Activated T-helper 2 cell treated with anti-CD3 and anti-CD28 coated beads, Interferon-gamma antibody, Interleukin-2, Interleukin-4, amounts not matched to agents 10 μg/mL and 5 μg/mL and 100 μg/mL, durations not matched to agents 14 hours and 24 hours and 36 hours (primary cell): ENCODE data around the gene SHC1. TPM values are rescaled to one million over a fixed set of nuclear protein-coding genes. Genes with fewer than 3 reads are reported as not detected.

Source experiments
- DNase-seq: peaks from one replicate; pipeline ENCODE4 v3.0.0; 2021; ENCODE audit warnings: low spot score
- H3K27ac Mint-ChIP-seq: one replicate; pipeline ENCODE4 v1.8.0; 2021; ENCODE audit warnings: mixed read lengths
- H3K27me3 Mint-ChIP-seq: one replicate; pipeline ENCODE4 v1.8.0; 2021; ENCODE audit warnings: low read depth, mixed read lengths
- H3K36me3 Mint-ChIP-seq: one replicate; pipeline ENCODE4 v1.8.0; 2021; ENCODE audit warnings: low read depth, mixed read lengths
- H3K4me1 Mint-ChIP-seq: one replicate; pipeline ENCODE4 v1.8.0; 2021; ENCODE audit warnings: low read depth, mixed read lengths
- H3K4me3 Mint-ChIP-seq: one replicate; pipeline ENCODE4 v1.8.0; 2021; ENCODE audit warnings: low read depth, mild to moderate bottlenecking, moderate library complexity, mixed read lengths
- H3K9me3 Mint-ChIP-seq: one replicate; pipeline ENCODE4 v1.8.0; 2021; ENCODE audit warnings: mixed read lengths
- intact Hi-C: fragments of 100-400 bp; cut with micrococcal nuclease; formaldehyde crosslinking; loops from one replicate; pipeline ENCODE4 v1.15.1; 2023
- total RNA-seq: library from RNA; stranded (reverse); gene quantifications from 2 replicates; pipeline ENCODE4 v1.2.3, GENCODE V29; 2022

Gene SHC1
- total RNA-seq, 1 donor from 2014 or later, result 55.4 TPM

- Mint-ChIP-seq H3K9me3 (no peaks in the 10 kb centered on the region), H3K27me3 (no peaks in the 10 kb centered on the region), H3K36me3 (peaks cover 57% of the 10 kb centered on the region), H3K27ac (peak overlapping the region; percentile 84), H3K4me3 (peak overlapping the region; percentile 94), H3K4me1 (peaks cover 32% of the 10 kb centered on the region)
- intact Hi-C loops, result loop anchor here (1.0 to 5.0 kb wide), 2 partner anchors 14 to 102 kb away; partner anchors contain the start of genes CKS1B and EFNA4
- no peak for DNase-seq
These were observed 10.0 kb downstream of the SHC1 start for GRCh38 chr1:154960446-154961136.

- Mint-ChIP-seq H3K27ac (no peak overlapping the region), H3K27me3 (no peaks in the 10 kb centered on the region), H3K4me3 (peak overlapping the region; percentile 56), H3K4me1 (peaks cover 44% of the 10 kb centered on the region), H3K36me3 (peaks cover 45% of the 10 kb centered on the region), H3K9me3 (no peaks in the 10 kb centered on the region)
- no peak for DNase-seq
- intact Hi-C loops, result loop anchor here (5.0 to 10.0 kb wide), 3 partner anchors 45 to 635 kb away; partner anchors contain the start of genes AQP10, ATP8B2, UBE2Q1 and ZBTB7B
These were observed 11.1 kb downstream of the SHC1 start for GRCh38 chr1:154959426-154959780.

- intact Hi-C loops, result loop anchor here (5.0 to 10.0 kb wide), 3 partner anchors 46 to 634 kb away; partner anchors contain the start of genes AQP10, ATP8B2, UBE2Q1 and ZBTB7B
- Mint-ChIP-seq H3K9me3 (no peaks in the 10 kb centered on the region), H3K36me3 (peaks cover 41% of the 10 kb centered on the region), H3K27ac (peak overlapping the region; percentile 12), H3K27me3 (no peaks in the 10 kb centered on the region), H3K4me1 (peaks cover 48% of the 10 kb centered on the region), H3K4me3 (peak overlapping the region; percentile 30)
- DNase-seq, result no peak
These were observed 11.7 kb downstream of the SHC1 start for GRCh38 chr1:154958681-154959425.

GRCh38 chr1:154958036-154958435, 12.5 kb downstream of the SHC1 start:
- Mint-ChIP-seq H3K27me3 (no peaks in the 10 kb centered on the region), H3K36me3 (peaks cover 33% of the 10 kb centered on the region), H3K4me1 (peaks cover 48% of the 10 kb centered on the region), H3K4me3 (no peak overlapping the region), H3K9me3 (no peaks in the 10 kb centered on the region), H3K27ac (no peak overlapping the region)
- DNase-seq, result no peak
- intact Hi-C loops, result loop anchor here (5.0 to 10.0 kb wide), 3 partner anchors 47 to 633 kb away; partner anchors contain the start of genes AQP10, ATP8B2, UBE2Q1 and ZBTB7B

- peaks cover 50% of the 10 kb centered on the region for H3K4me1 Mint-ChIP-seq
- no peak for DNase-seq
- H3K36me3 Mint-ChIP-seq, result peaks cover 25% of the 10 kb centered on the region
- no peaks in the 10 kb centered on the region for H3K27me3 Mint-ChIP-seq
- H3K9me3 Mint-ChIP-seq, result no peaks in the 10 kb centered on the region
- peak overlapping the region; percentile 17 for H3K27ac Mint-ChIP-seq
- peak overlapping the region; percentile 10 for H3K4me3 Mint-ChIP-seq
- intact Hi-C loops, result loop anchor here (5.0 to 10.0 kb wide), 3 partner anchors 48 to 632 kb away; partner anchors contain the start of genes AQP10, ATP8B2, UBE2Q1 and ZBTB7B
These were observed 13.4 kb downstream of the SHC1 start for GRCh38 chr1:154957091-154957657.

GRCh38 chr1:154956544-154956941, 14.0 kb downstream of the SHC1 start:
- DNase-seq, result no peak
- H3K4me1 Mint-ChIP-seq, result peaks cover 56% of the 10 kb centered on the region
- H3K27me3 Mint-ChIP-seq, result no peaks in the 10 kb centered on the region
- intact Hi-C loops, result loop anchor here (5.0 to 10.0 kb wide), 3 partner anchors 48 to 632 kb away; partner anchors contain the start of genes AQP10, ATP8B2, UBE2Q1 and ZBTB7B
- H3K36me3 Mint-ChIP-seq, result peaks cover 26% of the 10 kb centered on the region
- H3K4me3 Mint-ChIP-seq, result peak overlapping the region; percentile 95
- no peaks in the 10 kb centered on the region for H3K9me3 Mint-ChIP-seq
- H3K27ac Mint-ChIP-seq, result peak overlapping the region; percentile 99

GRCh38 chr1:154955718-154956543, 14.6 kb downstream of the SHC1 start, which contains the start of gene PBXIP1:
Gene PBXIP1, minus strand, starts transcription at chr1:154956099. Its CDS starts 2,378 bp downstream, at chr1:154953721.
- no peaks in the 10 kb centered on the region for H3K27me3 Mint-ChIP-seq
- intact Hi-C loops, result loop anchor here (1.0 to 10.0 kb wide), 4 partner anchors 19 to 631 kb away; partner anchors contain the start of genes AQP10, ATP8B2, UBE2Q1 and ZBTB7B
- H3K4me1 Mint-ChIP-seq, result peaks cover 58% of the 10 kb centered on the region
- peak within 1 kb of the TSS; percentile 99 for H3K27ac Mint-ChIP-seq
- DNase-seq, result peak; percentile 86
- H3K36me3 Mint-ChIP-seq, result peaks cover 23% of the 10 kb centered on the region
- H3K9me3 Mint-ChIP-seq, result no peaks in the 10 kb centered on the region
- H3K4me3 Mint-ChIP-seq, result peak within 1 kb of the TSS; percentile 95

GRCh38 chr1:154955039-154955717, 15.4 kb downstream of the SHC1 start:
- H3K27ac Mint-ChIP-seq, result peak overlapping the region; percentile 99
- H3K4me1 Mint-ChIP-seq, result peaks cover 59% of the 10 kb centered on the region
- peak; percentile 90 for DNase-seq
- peaks cover 23% of the 10 kb centered on the region for H3K36me3 Mint-ChIP-seq
- H3K9me3 Mint-ChIP-seq, result no peaks in the 10 kb centered on the region
- no peaks in the 10 kb centered on the region for H3K27me3 Mint-ChIP-seq
- intact Hi-C loops, result loop anchor here (1.0 to 10.0 kb wide), 4 partner anchors 18 to 630 kb away; partner anchors contain the start of genes AQP10, ATP8B2, UBE2Q1 and ZBTB7B
- H3K4me3 Mint-ChIP-seq, result peak overlapping the region; percentile 95

GRCh38 chr1:154954541-154954940, 16.0 kb downstream of the SHC1 start:
- Mint-ChIP-seq H3K36me3 (peaks cover 23% of the 10 kb centered on the region), H3K27me3 (no peaks in the 10 kb centered on the region), H3K9me3 (no peaks in the 10 kb centered on the region), H3K27ac (peak overlapping the region; percentile 99), H3K4me3 (peak overlapping the region; percentile 95), H3K4me1 (peaks cover 59% of the 10 kb centered on the region)
- intact Hi-C loops, result loop anchor here (10.0 kb wide), 2 partner anchors 50 to 630 kb away; partner anchors contain the start of genes AQP10, ATP8B2 and ZBTB7B
- DNase-seq, result no peak

- H3K4me3 Mint-ChIP-seq, result peak overlapping the region; percentile 46
- DNase-seq, result no peak
- H3K4me1 Mint-ChIP-seq, result peaks cover 61% of the 10 kb centered on the region
- peak overlapping the region; percentile 30 for H3K27ac Mint-ChIP-seq
- intact Hi-C loops, result loop anchor here (10.0 kb wide), 2 partner anchors 51 to 629 kb away; partner anchors contain the start of genes AQP10, ATP8B2 and ZBTB7B
- H3K9me3 Mint-ChIP-seq, result no peaks in the 10 kb centered on the region
- no peaks in the 10 kb centered on the region for H3K27me3 Mint-ChIP-seq
- H3K36me3 Mint-ChIP-seq, result peaks cover 22% of the 10 kb centered on the region
These were observed 16.9 kb downstream of the SHC1 start for GRCh38 chr1:154953611-154954038.

- no peak for DNase-seq
- no peaks in the 10 kb centered on the region for H3K9me3 Mint-ChIP-seq
- peaks cover 62% of the 10 kb centered on the region for H3K4me1 Mint-ChIP-seq
- intact Hi-C loops, result loop anchor here (10.0 kb wide), 2 partner anchors 52 to 628 kb away; partner anchors contain the start of genes AQP10, ATP8B2 and ZBTB7B
- no peaks in the 10 kb centered on the region for H3K27me3 Mint-ChIP-seq
- H3K36me3 Mint-ChIP-seq, result peaks cover 15% of the 10 kb centered on the region
- peak overlapping the region; percentile 49 for H3K4me3 Mint-ChIP-seq
- peak overlapping the region; percentile 74 for H3K27ac Mint-ChIP-seq
These were observed 17.9 kb downstream of the SHC1 start for GRCh38 chr1:154952664-154953063.
